CD4-positive, alpha-beta T cell treated with Interleukin-21 for 1 hour (primary cell): Measurements from ENCODE around the gene ARHGEF11.

Source experiments
- DNase-seq: peaks from one replicate; pipeline ENCODE4 v3.0.0-alpha.2; 2020

ARHGEF11 gene

GRCh38 chr1:157047062-157047410, 1.5 kb upstream of the ARHGEF11 start:
- DNase-seq = no peak

- DNase-seq = no peak
These were observed 1.2 kb downstream of the ARHGEF11 start for GRCh38 chr1:157044326-157044725.

GRCh38 chr1:157043685-157044084, 1.9 kb downstream of the ARHGEF11 start:
- no peak for DNase-seq

GRCh38 chr1:157042846-157043245, 2.7 kb downstream of the ARHGEF11 start:
- no peak for DNase-seq

GRCh38 chr1:157040802-157041201, 4.7 kb downstream of the ARHGEF11 start:
- no peak for DNase-seq

GRCh38 chr1:157035121-157035520, 10.4 kb downstream of the ARHGEF11 start:
- DNase-seq = no peak

- DNase-seq = no peak
These were observed 11.3 kb downstream of the ARHGEF11 start for GRCh38 chr1:157034137-157034800.

GRCh38 chr1:157033357-157033876, 12.1 kb downstream of the ARHGEF11 start:
- DNase-seq = no peak

- DNase-seq = no peak
These were observed 13.2 kb downstream of the ARHGEF11 start for GRCh38 chr1:157032303-157032702.

GRCh38 chr1:157030728-157031127, 14.8 kb downstream of the ARHGEF11 start:
- no peak for DNase-seq

GRCh38 chr1:157028674-157029073, 16.9 kb downstream of the ARHGEF11 start:
- DNase-seq = no peak

- DNase-seq = no peak
These were observed 19.7 kb downstream of the ARHGEF11 start for GRCh38 chr1:157025856-157026255.

GRCh38 chr1:157025385-157025784, 20.2 kb downstream of the ARHGEF11 start:
- no peak for DNase-seq

- no peak for DNase-seq
These were observed 23.9 kb downstream of the ARHGEF11 start for GRCh38 chr1:157021688-157022087.

- DNase-seq = no peak
These were observed 26.1 kb downstream of the ARHGEF11 start for GRCh38 chr1:157019457-157019856.

GRCh38 chr1:157011845-157012244, 33.7 kb downstream of the ARHGEF11 start:
- no peak for DNase-seq

GRCh38 chr1:157008502-157008901, 37.0 kb downstream of the ARHGEF11 start:
- DNase-seq = no peak

GRCh38 chr1:157007306-157007705, 38.2 kb downstream of the ARHGEF11 start:
- no peak for DNase-seq

GRCh38 chr1:157006676-157007075, 38.9 kb downstream of the ARHGEF11 start:
- no peak for DNase-seq

- DNase-seq = no peak
These were observed 39.6 kb downstream of the ARHGEF11 start for GRCh38 chr1:157005965-157006364.

GRCh38 chr1:157004806-157005205, 40.7 kb downstream of the ARHGEF11 start:
- DNase-seq = no peak

GRCh38 chr1:157004327-157004726, 41.2 kb downstream of the ARHGEF11 start:
- DNase-seq = no peak

- no peak for DNase-seq
These were observed 44.2 kb downstream of the ARHGEF11 start for GRCh38 chr1:157001304-157001703.

- DNase-seq = no peak
These were observed 44.9 kb downstream of the ARHGEF11 start for GRCh38 chr1:157000686-157001085.
